ENCODE data around the gene CA9.
A peak's percentile ranks its signal among the peaks of the same experiment; 100 is the strongest.

Gene CA9

DNA sequence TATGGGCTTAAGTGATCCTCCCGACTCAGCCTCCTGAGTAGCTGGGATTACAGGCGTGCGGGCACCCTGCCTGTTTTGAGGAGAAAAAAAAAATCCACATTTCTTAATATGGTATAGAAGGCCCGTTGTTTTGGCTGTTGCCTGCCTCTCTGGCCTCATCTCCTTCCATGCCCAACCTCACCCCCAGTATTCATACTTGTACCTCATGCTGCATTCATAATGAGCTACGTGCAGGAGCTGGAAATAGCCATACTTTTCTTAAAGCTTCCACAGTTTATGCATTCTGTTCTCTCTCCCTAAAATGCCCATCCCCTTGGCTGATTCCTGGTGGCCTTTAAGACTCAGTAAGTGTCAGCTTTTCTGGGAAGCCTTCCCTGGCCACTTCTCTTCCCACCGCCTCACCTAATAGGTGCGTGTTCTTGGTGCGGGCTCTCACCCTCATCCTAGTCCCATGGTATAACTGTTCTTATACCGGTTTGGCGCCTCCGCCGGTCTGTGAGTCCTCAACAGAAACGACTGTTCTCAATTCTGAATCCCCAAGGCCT, 18.1 kb downstream of the CA9 start:
- no peak for DNase-seq (ENCODE audit: low spot score)

DNA sequence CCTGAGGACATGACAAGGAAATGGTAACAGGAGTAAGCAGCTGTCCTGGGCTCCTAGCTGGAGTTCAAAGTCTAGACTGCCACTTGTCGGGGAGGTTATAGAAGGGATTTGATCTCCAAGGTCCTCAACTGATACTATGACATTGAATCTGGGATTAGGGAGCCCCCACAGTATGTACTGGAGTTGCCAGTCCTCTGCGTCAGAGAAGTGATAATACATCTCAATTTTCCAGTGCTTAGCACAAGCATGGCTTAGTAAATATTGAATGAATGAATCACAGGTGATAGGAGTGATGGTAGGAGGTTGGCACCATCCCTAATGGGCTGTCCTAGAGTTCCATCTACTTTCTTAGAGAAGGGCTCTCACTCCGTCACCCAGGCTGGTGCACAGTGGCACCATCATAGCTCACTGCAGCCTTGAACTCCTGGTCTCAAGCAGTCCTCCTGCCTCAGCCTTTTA, 22.2 kb downstream of the CA9 start:
- DNase-seq (ENCODE audit: low spot score), result no peak

DNA sequence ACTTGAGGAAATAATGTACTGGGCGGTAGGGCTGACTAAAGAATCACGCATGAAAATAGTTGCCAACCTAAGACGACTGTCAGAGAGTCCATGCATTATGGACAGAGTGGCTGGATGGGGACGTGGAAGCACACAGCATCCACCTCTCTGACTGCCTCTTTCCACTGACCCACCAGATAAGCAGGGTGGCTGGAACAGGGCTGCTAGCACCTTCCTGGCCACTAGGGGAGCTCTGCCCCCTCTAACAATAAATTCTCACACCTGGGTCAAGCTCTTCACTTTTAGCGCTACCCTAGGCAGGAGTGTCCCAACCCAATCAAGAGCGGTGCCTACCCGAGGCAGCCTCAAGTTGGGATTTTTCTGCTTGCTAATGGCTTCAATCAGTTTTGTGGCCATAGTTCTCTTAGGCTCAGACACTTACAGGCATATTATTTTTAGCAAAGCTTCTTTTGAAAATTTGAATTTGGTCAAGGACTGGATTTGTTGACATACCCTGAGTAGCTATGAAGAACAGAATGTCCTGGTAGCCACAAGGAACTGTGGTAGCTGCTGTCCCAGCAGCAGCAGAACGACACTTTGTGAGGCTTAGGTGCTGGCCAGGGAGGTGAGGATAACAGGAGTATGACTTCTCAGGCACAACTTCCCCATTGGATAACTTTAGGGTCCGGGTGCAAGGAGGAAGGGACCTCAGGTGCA, 22.9 kb downstream of the CA9 start:
- peak; percentile 61 for DNase-seq (ENCODE audit: low spot score)

DNA sequence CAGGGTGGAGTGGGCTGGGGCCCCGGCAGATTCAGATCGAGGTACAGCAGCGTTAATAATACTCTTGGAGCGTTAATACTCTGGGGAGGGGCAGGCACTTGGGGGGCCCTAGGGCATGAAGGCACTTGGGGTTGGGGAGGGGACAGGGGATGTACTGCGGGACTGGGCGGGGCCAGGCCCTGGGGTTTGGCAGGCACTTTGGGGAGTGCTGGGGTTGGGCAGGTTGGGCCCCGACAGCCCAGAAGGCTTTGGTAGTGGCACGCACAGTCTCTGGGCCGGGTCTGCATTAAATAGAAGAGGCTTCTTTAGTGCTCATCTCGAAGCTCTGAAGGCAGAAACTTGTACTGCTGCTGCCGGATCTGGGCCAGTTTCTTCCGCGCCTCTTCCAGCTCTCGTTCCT, 23.8 kb downstream of the CA9 start:
- DNase-seq (ENCODE audit: low spot score), result no peak

DNA sequence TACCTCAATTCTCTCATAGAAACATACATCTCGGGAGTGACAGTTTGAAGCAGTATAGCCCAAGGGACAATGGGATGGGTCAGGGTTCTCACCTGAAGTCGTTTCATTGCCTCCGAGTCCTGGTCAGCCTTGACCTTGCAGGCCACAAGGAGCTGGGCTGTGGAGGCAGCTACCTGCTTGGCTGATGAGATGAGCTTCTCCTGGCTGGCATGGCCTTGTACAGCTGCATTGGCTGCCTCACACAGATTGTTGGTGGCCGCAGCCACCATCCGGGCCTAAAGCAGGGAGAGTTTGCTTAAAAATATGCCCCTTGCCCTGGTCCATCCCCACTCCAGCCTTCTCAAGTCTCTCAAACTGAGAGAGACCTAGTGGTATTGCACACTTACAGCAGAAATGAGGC, 24.5 kb downstream of the CA9 start:
- DNase-seq (ENCODE audit: low spot score), result no peak

DNA sequence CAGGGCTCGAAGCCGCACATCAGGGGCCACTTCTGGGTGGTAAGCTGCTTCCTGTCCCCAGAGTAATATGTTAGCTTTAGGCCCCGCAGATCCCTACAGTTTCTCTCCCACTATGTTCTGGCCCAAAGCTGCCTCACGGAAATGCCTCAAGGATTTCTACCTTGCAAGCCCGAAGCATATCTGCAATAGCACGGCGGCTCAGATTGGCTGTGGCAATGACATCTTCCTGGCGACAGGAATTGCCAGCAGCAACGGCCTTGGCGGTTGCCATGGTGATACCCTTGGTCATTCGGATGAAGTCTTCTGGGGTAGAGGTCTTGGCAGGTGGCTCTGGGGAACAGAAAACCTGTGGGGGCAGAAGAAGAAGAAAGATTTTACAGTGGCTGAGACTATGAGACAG, 26.3 kb downstream of the CA9 start:
- no peak for DNase-seq (ENCODE audit: low spot score)

DNA sequence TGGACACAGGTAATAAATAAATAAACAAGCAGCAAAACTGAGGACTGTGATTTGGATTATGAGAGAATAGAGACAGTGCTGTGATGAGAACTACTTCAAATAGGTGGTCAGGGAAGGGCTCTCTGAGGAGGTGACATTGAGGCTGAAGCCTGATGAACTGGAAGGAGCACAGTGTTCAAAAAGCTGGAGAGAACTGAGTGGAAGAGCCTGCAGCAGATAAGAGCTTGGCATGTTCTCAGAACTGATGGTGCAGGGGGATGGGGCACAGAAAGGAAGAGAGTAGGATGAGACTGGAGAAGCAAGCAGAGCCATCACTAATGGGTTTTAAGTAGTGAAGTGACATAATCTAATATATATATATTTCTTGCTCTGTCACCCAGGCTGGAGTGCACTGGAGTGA, 27.2 kb downstream of the CA9 start:
- DNase-seq (ENCODE audit: low spot score), result no peak

DNA sequence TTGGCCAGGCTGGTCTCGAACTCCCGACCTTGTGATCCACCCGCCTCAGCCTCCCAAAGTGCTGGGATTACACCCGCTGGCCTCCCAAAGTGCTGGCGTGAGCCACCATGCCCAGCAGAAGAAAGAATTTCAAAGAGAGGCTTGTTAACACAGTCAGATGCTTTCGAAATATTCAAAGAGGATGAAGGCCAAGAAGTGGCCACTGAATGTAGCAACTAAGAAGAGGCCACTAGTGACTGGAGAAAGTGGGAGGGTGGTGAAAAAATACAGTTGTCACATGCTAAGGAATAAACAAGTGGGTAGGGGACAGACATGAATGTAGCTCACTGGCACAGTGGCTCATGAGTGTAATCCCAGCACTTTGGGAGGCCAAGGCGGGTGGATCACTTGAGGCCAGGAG, 29.0 kb downstream of the CA9 start:
- DNase-seq (ENCODE audit: low spot score), result no peak

DNA sequence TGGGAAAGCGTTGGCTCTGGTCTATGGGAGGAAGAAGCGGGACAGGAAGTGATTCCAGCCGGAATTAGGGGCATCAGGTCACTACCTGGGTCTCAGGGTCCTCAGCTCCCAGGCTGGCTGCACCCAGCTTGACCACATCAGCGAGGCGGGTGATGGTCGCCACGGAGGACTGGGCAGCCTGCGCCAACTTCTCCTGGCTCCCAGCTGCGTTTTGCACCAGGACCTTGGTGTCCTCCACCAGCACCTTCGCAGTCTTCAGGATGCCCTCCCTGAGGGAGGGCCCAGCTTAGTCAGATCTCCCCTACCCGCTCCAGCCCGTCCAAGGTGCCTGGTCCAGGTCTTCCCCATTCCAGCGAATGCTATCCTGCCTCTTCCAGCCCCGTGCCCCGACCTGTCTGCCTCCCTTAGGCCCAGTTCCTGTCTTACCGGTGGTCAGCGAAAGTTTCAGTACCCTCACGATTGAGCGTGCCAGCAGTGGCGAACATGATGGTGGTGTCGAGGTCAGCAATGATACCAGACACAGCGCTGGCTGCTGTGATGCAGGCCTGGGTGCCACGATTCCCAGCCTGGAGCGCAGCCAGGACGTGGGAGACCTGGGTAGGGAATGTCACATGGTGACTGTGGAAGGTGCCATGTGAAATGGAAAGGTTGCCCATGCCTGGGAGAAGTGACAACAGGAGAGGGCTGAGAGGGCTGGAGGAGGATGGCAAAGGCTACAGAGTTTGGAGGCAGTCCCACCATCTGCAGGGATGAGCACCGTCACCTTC, 30.4 kb downstream of the CA9 start:
- no peak for DNase-seq (ENCODE audit: low spot score)

DNA sequence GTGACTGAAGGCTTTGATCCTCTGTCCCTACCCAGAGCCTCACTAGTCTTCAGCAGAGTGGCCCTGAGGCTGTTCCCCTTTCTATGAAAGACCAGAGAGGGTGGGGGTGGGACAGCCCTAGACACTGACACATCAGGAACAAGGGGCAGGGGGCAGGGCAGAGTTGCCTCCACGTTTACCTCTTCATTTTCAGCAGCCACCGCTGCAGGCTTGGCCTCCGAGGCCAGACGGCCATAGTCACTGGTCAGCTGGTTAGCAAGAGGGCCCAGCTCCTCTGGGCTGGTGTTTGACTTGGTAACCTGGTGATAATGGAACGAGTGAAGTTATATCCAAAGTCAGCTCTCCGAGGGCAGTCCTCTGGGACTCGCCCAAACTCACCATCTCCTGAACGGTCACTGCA, 31.6 kb downstream of the CA9 start:
- DNase-seq (ENCODE audit: low spot score), result no peak

DNA sequence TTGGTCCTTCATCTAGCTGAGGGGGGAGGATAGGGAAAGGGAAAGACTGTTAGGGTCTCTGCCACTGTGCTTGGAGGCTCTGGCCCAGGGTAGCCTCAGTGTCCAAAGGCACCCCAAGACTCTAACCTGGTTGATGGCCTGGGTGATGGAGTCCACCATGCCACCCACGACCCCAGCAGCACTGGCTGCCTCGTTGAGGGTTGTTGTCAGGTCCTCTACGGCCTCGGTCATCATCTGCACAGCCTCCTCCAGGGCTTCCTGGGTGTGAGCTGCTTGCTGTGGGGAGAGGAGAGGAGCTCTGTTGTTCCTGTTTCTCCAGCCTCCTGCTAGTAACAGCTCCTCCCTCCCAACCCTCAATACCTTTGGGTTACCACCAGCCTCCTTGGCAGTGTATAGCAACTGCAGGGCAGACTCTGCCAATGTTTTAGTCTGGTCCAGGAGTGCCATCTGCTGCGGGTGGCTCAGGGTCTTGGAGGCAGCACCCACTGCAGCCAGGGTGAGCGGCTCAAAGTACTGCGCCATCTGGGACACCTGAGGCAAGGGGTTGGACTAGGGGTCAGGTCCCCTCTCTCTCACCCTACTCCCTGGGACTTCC, 32.2 kb downstream of the CA9 start:
- DNase-seq (ENCODE audit: low spot score), result no peak

DNA sequence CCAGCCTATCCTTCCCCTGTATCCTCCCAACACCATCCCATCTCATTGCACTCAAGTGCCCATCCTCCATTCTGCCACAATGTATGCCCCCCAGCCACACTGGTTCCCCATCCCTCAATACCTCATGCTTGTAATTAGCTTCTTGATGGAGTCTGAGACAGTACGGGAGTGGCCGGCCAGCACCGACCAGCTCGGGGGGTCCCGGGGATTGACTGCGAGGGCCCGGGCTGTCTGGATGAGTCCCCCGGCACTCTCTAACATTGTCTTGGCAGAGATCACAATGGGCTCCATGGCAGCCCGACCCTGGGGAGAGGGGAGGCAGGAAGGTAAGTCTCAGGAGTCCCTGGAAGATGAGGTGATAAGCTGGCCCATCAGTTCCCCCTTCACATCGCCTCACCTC, 33.2 kb downstream of the CA9 start:
- no peak for DNase-seq (ENCODE audit: low spot score)

DNA sequence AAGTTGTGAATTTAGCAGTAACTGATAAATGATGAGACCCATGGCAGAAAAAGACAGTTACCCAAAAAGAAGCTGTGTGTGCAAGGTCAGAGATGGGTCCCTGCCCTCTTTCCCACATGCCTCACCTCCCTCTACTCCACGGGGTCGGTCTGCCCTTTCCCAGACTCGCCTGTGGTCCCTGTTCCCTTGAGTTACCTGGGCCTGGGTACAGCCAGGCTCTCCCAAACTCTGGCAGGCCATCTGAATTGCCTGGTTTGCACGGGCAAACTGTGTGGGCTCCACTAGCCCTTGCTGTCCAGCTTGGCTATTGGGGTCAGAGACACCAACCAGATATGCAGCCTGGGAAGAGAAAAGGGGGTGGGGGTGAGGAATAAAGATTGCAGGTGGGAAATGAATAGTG, 34.4 kb downstream of the CA9 start:
- no peak for DNase-seq (ENCODE audit: low spot score)

DNA sequence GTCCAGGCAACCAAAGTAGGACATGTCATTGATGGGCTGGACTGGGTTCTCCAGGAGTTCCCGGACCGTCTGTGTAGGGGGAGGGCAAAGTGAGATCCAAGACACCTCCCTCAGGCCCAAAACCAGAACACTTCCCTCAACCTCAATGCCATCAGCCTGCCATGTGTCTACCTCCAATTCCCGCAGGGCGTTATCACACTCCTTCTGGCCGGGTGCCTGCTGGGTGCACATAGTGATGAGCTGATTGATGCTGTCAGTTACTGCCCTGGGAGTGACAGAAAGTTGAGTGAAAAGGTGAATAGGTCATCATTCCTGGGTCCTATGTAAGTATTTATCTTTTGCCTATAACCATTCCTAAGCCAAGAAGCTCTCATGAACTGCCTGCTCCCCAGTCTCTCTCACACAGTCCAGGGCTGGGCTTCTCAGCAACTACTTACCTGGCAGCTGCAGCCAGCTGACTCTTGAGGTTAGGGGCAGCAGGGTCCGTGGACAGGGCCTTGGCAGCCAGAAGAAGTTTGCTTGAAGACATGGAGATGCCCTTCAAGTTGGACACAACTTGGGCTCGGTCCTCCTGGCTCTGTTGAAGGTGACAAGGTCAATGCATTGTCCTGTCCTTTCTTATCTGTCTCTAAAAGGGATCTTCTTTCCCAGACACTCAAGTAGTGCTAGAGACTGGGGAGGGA, 37.2 kb downstream of the CA9 start:
- DNase-seq (ENCODE audit: low spot score), result no peak

DNA sequence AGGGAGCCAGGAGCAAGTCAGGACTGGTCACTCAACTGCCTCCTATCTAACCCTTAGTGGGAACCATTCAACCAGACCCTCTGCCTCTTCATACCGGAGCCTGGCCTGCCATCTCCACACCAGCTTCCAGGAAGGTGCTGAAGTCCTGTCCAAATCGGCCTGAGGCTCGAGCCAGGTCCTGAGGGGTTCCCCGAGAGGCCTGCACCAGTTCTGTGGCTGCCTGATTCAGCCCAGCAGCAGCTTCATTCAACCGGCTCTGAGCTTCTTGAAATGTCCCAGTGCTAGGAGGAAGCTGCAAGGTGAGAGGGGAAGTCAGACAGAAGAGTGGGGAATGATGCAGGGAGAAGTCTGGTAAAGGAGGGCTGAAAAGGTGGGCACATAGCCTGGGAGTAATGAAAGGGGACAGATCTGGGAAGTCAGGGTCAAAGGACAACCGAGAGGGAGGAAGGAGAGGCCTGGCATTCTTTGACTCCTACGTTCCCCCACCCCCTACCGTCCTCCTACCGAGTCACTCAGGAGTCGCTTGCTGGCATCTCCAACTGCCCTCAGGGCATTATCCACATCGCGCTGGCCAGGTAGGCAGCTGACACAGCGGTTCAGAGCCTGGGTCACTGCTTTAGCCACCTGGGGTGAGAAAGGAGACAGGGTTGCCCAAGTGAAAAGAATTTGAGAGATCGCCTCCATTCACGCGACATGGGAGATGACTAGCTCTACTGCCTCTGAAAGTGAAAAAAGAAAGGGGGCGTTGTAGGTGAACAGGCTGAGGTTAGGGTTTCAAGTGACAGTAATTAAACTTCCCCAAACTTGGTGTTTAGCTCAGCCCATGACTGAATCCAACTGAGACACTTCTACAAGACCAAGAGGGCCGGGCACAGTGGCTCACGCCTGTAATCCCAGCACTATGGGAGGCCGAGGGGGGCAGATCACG, 38.0 kb downstream of the CA9 start:
- no peak for DNase-seq (ENCODE audit: low spot score)

DNA sequence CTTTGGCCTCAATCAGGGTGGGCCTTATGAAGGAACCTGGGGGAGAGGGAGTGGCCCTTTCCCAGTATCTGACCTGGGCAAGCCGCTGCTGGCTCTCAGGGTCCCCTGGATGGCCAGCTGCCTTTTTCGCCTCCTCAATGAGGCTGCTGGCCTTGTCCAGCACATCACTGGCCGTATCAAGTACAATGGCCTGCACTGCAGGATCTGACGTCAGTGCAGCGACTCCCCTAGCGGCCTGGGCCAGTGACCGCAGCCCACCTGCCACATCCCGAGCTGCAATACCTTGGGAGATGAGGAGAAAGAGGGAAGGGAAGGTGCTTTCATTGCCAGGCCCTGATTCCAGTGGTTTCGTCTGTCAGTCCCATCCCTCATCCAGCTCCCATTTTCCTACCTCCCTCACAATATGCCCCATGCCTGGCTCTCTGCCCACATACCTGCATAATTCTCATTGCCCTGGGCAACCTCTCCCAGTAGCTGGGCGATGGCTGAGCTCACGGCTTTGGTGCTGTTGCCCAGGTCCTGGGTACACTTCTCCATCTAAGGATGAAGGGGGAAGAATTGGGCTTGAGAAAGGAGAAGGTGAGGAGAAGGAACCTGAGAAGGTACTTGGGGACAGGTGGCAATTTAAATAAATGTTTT, 39.2 kb downstream of the CA9 start:
- no peak for DNase-seq (ENCODE audit: low spot score)

DNA sequence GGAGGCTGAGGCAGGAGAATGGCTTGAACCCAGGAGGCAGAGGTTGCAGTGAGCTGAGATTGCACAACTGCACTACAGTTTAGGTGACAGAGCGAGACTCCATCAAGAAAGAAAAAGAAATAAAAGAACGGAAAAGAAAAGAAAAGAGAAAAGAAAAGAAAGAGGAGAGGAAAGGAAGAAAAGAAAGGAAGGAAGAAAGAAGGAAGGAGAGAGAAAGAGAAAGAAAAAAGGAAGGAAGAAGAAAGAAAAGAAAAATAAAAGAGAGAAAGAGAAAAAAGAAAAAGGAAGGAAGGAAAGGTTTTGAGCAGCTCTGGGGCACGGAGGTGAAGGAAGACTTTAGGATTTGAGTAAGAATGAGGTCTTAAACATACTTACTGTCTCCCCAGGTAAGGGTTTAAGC, 39.9 kb downstream of the CA9 start:
- DNase-seq (ENCODE audit: low spot score), result no peak

DNA sequence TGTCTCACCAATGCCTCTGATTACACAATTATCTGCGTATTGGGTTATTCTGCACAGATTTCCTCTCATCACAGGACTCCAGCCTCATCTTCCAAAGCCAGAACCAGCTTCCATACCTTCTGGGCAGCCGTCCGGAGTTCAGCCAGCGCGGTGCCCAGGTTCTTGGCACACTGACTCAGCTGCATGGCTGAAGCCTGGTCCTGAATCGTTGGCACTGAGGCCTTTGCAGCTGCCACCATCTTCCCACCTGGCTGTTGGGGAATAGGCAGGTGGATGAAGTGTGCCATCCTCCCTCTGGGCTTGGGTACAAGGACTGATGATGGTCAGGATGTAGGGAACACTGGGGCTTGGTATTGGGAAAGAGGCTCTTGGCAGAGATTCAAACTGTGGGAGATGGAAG, 40.4 kb downstream of the CA9 start:
- DNase-seq (ENCODE audit: low spot score), result no peak

DNA sequence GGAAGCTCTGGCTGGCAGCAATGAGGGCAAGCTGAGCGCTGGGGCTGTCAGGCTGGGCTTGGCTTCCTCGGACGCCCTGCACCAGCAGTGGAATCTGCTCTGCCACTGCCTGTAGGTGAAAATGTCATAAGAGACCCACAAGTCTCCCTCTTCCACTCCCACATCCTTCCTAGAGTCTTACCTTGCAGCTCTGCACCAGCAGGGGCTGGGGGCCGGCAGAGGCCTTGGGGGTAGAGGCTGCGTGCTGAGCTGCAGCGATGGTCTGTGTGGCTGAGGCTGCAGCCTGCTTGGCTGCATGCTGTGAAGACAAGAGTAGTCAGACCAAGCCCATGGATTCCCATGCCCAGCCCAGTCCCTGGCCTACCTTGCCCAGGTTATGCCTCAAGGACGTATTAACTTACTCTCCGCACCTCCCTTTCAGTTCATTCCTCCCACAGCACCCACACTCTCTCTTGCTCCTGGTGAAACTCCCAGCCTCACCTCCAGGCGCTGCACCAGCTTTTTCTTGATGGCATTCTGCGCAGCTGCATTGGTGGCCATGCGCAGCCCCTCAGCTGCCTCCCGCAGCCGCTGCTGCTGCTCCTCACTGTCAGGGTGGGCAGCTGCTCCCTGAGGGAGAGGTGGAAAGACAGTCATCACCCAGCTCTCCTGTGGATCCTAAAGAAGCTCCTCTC, 41.0 kb downstream of the CA9 start:
- no peak for DNase-seq (ENCODE audit: low spot score)

DNA sequence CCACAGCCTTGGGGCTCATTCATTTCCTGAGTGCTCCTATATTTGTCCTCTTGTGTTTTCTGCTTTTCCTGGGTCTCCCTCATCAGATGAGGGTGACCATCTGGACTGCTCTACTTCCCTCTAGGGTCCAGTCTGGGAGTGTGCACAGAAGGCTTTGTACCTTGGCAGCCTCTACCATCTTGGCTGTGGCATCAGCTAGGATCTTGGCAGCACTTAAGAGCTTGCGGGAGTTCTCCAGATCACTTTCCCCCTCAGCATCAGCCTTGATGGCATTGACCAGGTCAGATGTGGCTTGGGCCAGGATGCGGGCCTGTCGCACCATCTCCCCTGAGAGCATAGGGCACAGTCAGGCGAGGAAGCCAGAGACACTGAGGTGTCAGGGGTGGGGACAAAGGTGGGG, 42.5 kb downstream of the CA9 start:
- DNase-seq (ENCODE audit: low spot score), result no peak

Data from AG08396 (cell line).